Stimulated activated CD4-positive, alpha-beta T cell treated with anti-CD3 and anti-CD28 coated beads, Interleukin-1b, Interleukin-23, amount 100 ng/mL, for 48 hours (primary cell): ENCODE measurements around the gene CABP4.
"Not testable (repeated sequence)": the region's sequence is repeated elsewhere in the genome, so short reads cannot be mapped to it uniquely, and the experiment has no call there.

Experiments
- DNase-seq: peaks from one replicate; pipeline ENCODE4 v3.0.0-alpha.2; 2020

The CABP4 gene

GRCh38 chr11:67456068-67456705 lies 1.0 kb downstream of the CABP4 start:
- DNase-seq = no peak

DNA sequence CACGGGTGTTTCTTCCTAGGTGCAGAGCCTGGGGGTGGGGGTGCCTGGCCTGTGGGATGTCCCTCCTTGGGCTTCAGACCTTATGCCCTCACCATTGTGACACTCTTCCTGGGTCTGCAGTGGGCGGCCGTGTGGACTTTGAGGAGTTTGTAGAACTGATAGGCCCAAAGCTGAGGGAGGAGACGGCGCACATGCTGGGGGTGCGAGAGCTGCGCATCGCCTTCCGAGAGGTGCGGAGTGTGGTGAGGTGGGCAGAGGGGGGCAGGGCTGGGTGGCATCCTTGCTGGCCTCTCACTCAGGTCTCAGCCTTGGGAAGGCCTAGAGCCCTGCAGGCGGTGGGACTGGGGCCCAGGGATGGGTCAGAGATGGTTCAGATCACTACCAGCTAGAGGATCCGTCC lies 2.3 kb downstream of the CABP4 start:
- no peak for DNase-seq

GRCh38 chr11:67458266-67458665 lies 3.1 kb downstream of the CABP4 start:
- no peak for DNase-seq

GRCh38 chr11:67463186-67463585 lies 8.0 kb downstream of the CABP4 start:
- DNase-seq = no peak

GRCh38 chr11:67463680-67464410 lies 8.7 kb downstream of the CABP4 start:
- DNase-seq = no peak

- DNase-seq = peak; percentile 94
These were observed 9.4 kb downstream of the CABP4 start for GRCh38 chr11:67464411-67465188.

DNA sequence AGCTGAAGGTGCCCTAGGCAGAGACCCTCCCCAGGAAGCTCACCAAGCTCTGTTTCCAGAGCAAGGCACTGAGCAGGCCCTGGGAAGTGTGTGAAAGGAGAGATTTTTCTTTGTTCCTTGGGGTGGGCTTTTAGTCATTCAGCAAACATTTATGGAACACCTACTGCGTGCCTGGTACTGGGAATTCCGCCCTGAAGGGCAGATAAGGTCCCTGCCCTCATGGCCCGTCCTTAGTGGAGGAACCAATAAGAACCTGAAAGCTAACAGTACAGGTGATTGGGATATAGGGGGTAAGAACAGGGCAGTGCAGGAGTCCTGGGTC lies 10.0 kb downstream of the CABP4 start:
- no peak for DNase-seq

- DNase-seq = not testable (repeated sequence)
These were observed 10.4 kb downstream of the CABP4 start for GRCh38 chr11:67465530-67465929.

DNA sequence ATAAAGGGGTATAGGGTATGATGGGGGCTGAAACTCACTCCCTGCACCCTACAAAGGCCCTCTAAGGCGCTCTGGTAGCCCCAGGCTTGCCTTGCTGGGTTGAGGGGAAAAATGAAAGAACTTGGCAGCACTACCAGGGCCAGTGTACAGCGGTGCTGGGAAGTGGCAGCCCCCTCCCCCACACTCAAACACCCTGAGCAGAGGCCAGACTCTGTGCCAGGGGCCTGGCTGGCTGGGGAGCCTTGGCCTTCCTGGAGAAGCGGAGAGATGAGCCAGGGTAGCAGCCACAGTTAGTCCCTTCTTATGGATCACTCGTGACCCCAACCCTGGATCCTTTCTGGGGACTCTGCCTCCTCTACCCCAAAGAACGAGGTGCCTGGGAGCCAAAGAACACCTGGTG lies 11.2 kb downstream of the CABP4 start:
- DNase-seq = no peak

GRCh38 chr11:67466962-67467771 lies 12.0 kb downstream of the CABP4 start:
- no peak for DNase-seq

GRCh38 chr11:67468056-67468455 lies 12.9 kb downstream of the CABP4 start:
- DNase-seq = no peak

DNA sequence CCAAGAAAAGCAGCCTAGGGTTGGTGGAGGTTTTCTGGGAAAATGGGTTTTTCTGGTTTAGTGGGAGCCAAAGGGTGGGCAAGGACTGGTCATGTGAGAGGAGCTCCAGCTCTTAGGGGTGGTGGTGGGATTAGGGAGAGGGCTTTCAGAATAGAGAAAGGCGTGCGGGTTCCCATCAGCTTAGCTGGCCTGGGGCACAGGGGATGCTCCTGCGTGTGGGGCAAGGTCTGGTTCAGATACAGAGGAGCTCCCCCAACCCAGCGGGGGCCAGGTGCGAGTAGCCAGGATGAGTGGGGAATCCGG lies 13.3 kb downstream of the CABP4 start:
- DNase-seq = no peak

- peak; percentile 93 for DNase-seq
These were observed 13.8 kb downstream of the CABP4 start, which contains the start of gene TMEM134 for GRCh38 chr11:67468759-67469507. TSS of gene TMEM134 (minus strand) at chr11:67469251. CDS start at chr11:67469192, 59 bp downstream.

GRCh38 chr11:67469508-67469811 lies 14.3 kb downstream of the CABP4 start:
- DNase-seq = no peak

DNA sequence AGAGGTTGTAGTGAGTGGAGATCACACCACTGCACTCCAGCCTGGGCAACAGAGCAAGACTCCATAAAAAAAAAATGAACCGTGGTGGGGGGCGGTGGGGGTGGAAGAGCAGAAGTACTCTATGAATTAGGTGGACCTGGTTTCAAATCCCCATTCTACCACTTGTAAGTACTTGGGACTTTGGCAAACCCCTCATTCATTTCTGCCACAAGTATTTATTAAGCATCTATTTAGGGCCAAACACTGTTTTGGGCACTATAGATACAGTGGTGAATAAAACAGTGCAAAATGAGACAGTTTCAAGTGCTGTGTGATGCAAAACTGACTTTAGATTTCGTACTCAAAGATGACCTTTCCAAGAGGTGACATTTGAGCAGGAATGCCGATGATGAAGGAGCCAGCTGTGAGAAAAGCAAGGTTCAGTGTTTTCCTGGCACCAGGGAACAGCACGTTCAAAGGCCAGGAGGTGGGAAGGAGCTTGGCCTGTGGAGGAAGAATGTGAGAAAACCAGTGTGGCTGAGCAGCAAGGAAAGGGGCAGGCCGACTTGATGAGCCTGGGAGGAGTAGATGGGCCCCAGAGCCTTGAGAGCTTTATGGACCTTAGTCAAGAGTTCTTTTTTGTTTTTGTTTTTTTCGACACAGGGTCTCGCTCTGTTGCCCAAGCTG lies 15.3 kb downstream of the CABP4 start:
- no peak for DNase-seq

GRCh38 chr11:67472882-67473281 lies 17.7 kb downstream of the CABP4 start:
- DNase-seq = no peak

DNA sequence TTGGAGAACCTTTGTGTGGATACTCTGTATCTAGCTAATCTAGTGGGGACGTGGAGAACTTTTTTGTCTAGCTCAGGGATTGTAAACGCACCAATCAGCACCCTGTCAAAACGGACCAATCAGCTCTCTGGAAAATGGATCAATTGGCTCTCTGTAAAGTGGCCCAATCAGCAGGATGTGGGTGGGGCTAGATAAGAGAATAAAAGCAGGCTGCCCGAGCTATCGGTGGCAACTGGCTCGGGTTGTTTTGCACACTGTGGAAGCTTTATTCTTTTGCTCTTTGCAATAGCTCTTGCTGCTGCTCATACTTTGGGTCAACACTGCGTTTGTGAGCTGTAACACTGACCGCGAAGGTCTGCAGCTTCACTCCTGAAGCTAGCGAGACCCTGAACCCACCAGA lies 21.5 kb downstream of the CABP4 start:
- DNase-seq = not testable (repeated sequence)

- not testable (repeated sequence) for DNase-seq
These were observed 22.3 kb downstream of the CABP4 start for GRCh38 chr11:67477344-67478050.

DNA sequence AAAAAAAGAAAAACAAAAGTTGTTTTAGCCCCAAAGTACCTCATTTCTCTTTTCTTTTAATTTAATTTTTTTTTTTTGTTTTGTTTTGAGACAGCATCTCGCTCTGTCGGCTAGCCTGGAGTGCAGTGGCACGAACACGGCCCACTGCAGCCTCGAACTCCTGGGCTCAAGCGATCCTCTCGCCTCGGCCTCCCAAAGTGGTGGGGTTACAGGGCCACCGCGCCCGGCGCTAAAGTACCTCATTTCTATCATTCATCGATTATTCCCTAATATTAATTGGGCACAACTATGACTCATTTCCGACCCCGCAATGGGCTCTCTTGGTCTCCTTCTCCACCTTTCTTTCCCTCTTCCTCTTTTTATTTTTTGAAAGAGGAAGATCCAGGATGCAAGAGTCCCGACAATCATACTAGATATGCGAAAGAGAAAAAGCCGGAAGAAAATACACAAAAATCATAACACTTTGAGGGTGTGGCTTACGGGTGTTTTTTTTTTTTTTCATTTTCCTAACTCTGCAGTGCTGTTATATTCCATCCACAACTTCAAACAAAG lies 27.2 kb downstream of the CABP4 start:
- no peak for DNase-seq

GRCh38 chr11:67482827-67483798 lies 28.0 kb downstream of the CABP4 start, which contains the start of gene AIP:
TSS of gene AIP (plus strand) at chr11:67483026. CDS start at chr11:67483159, 133 bp downstream.
- DNase-seq = peak; percentile 98
